IMR-90 (cell line): ENCODE results near the gene ASB12. TPM values are rescaled to one million over a fixed set of nuclear protein-coding genes. Genes with fewer than 3 reads are reported as not detected.

Source experiments
- ATAC-seq: fragments of 200-7000 bp; cut with Tn5 transposase; 2 replicates; pipeline ENCODE4 v1.9.1; 2020; ENCODE audit warnings: low read depth, mild to moderate bottlenecking, moderate library complexity
- BruUV-seq: library from RNA; stranded (reverse); fragments of 400-500 nt; replicated peaks from 2 replicates; lab custom pipeline; 2021; lab: Mats Ljungman, UMichigan
- CTCF ChIA-PET: fragments of 300-600 bp; formaldehyde crosslinking; extraction: SDS; loops from one replicate; lab custom pipeline; 2021; ENCODE audit warnings: antibody characterized with exemption; lab: Yijun Ruan, JAX
- POLR2A ChIA-PET: fragments of 300-600 bp; sonication (Branson Sonifier 250); formaldehyde crosslinking; loops from one replicate; lab custom pipeline; 2022; ENCODE audit warnings: antibody characterized with exemption; ENCODE audit not compliant: unreplicated experiment; lab: Charles Lee
- DNase-seq: peaks from one replicate; pipeline ENCODE4 v3.0.0; 2013
- H2AFZ ChIP-seq: replicated peaks from 2 replicates; pipeline ENCODE3; 2013; ENCODE audit warnings: low read length, mild to moderate bottlenecking; ENCODE audit not compliant: poor library complexity
- H2AK5ac ChIP-seq: 2 replicates; pipeline ENCODE4 v1.6.1; 2013; ENCODE audit warnings: low read depth, low read length, inconsistent platforms
- H2AK9ac ChIP-seq: replicated peaks from 2 replicates; pipeline ENCODE3; 2013; ENCODE audit warnings: mild to moderate bottlenecking, low read depth, low read length, moderate library complexity; ENCODE audit not compliant: poor library complexity
- H2BK120ac ChIP-seq: 2 replicates; pipeline ENCODE4 v1.6.1; 2013; ENCODE audit warnings: low read depth, low read length, inconsistent platforms
- H2BK15ac ChIP-seq: 3 replicates; pipeline ENCODE4 v1.6.1; 2013; ENCODE audit warnings: low read depth, low read length, inconsistent platforms
- H2BK20ac ChIP-seq: 2 replicates; pipeline ENCODE4 v1.6.1; 2013; ENCODE audit warnings: low read depth, mild to moderate bottlenecking, inconsistent platforms, low read length, moderate library complexity
- H2BK5ac ChIP-seq: 2 replicates; pipeline ENCODE4 v1.6.1; 2013; ENCODE audit warnings: mild to moderate bottlenecking, low read depth, low read length, inconsistent platforms; ENCODE audit not compliant: poor library complexity, severe bottlenecking
- H3K14ac ChIP-seq: replicated peaks from 2 replicates; pipeline ENCODE4 v1.6.1; 2013; ENCODE audit warnings: low read depth, low read length, inconsistent platforms
- H3K18ac ChIP-seq: 2 replicates; pipeline ENCODE4 v1.6.1; 2013; ENCODE audit warnings: low read depth, low read length, control low read depth
- H3K23ac ChIP-seq: 2 replicates; pipeline ENCODE4 v1.6.1; 2013; ENCODE audit warnings: low read depth, low read length, inconsistent platforms
- H3K27ac ChIP-seq: 2 replicates; pipeline ENCODE4 v1.5.1; 2013; ENCODE audit warnings: mild to moderate bottlenecking, control low read depth, low read length; ENCODE audit not compliant: insufficient read depth
- H3K27me3 ChIP-seq: 2 replicates; pipeline ENCODE4 v1.6.1; 2013; ENCODE audit warnings: low read length; ENCODE audit not compliant: control insufficient read depth, insufficient read depth
- H3K36me3 ChIP-seq: 2 replicates; pipeline ENCODE4 v1.6.1; 2013; ENCODE audit warnings: low read length, mixed read lengths; ENCODE audit not compliant: control insufficient read depth, insufficient read depth
- H3K4ac ChIP-seq: 2 replicates; pipeline ENCODE4 v1.6.1; 2013; ENCODE audit warnings: low read depth, low read length, inconsistent platforms
- H3K4me1 ChIP-seq: 2 replicates; pipeline ENCODE4 v1.6.1; 2013; ENCODE audit warnings: low read length, mixed read lengths; ENCODE audit not compliant: control insufficient read depth, insufficient read depth
- H3K4me2 ChIP-seq: 2 replicates; pipeline ENCODE4 v1.6.1; 2013; ENCODE audit warnings: low read depth, mild to moderate bottlenecking, control low read depth, low read length, moderate library complexity
- H3K4me3 ChIP-seq: 2 replicates; pipeline ENCODE4 v1.5.1; 2013; ENCODE audit warnings: low read depth, mild to moderate bottlenecking, control low read depth, low read length, moderate library complexity; ENCODE audit not compliant: insufficient read depth
- H3K56ac ChIP-seq: 2 replicates; pipeline ENCODE4 v1.6.1; 2013; ENCODE audit warnings: low read length, inconsistent platforms; ENCODE audit not compliant: insufficient read depth; ENCODE audit errors: extremely low read depth
- H3K79me1 ChIP-seq, 2 experiments: 2 replicates each; pipeline ENCODE4 v1.6.1; 2013; ENCODE audit warnings: low read length in 2 of 2, inconsistent platforms in 1 of 2, low read depth in 1 of 2
- H3K9ac ChIP-seq: 2 replicates; pipeline ENCODE4 v1.6.1; 2013; ENCODE audit warnings: low read depth, low read length, control low read depth
- H3K9me1 ChIP-seq: 2 replicates; pipeline ENCODE4 v1.6.1; 2013; ENCODE audit warnings: low read length, inconsistent platforms; ENCODE audit not compliant: insufficient read depth
- H3K9me3 ChIP-seq: 2 replicates; pipeline ENCODE4 v1.6.1; 2013; ENCODE audit warnings: low read length; ENCODE audit not compliant: control insufficient read depth, insufficient read depth
- H4K20me1 ChIP-seq: 2 replicates; pipeline ENCODE4 v1.6.1; 2013; ENCODE audit warnings: low read length, inconsistent platforms; ENCODE audit not compliant: insufficient read depth
- H4K5ac ChIP-seq: 2 replicates; pipeline ENCODE4 v1.6.1; 2013; ENCODE audit warnings: mild to moderate bottlenecking, low read depth, low read length, control low read depth
- H4K8ac ChIP-seq, 2 experiments: 2 replicates each; pipeline ENCODE4 v1.6.1; 2013; ENCODE audit warnings: low read depth in 2 of 2, low read length in 2 of 2, control low read depth in 1 of 2, inconsistent platforms in 1 of 2
- H4K91ac ChIP-seq: 2 replicates; pipeline ENCODE4 v1.6.1; 2013; ENCODE audit warnings: low read depth, low read length, inconsistent platforms; ENCODE audit not compliant: insufficient read depth
- BHLHE40 ChIP-seq: fragments of 150-350 bp; IDR thresholded peaks from 2 replicates; pipeline ENCODE4 v1.6.1; 2016; ENCODE audit warnings: mild to moderate bottlenecking, low read depth, low read length
- CEBPB ChIP-seq: IDR thresholded peaks from 2 replicates; pipeline ENCODE4 v1.6.1; 2012; ENCODE audit warnings: low read depth, low read length, improper control_type of control experiment
- CHD1 ChIP-seq: IDR thresholded peaks from 2 replicates; pipeline ENCODE4 v1.6.1; 2012; ENCODE audit warnings: low read depth, low read length, improper control_type of control experiment
- CTCF ChIP-seq: conservative IDR thresholded peaks from 2 replicates; pipeline ENCODE4 v1.5.1; 2012; ENCODE audit warnings: mild to moderate bottlenecking, low read depth, low read length, improper control_type of control experiment
- FOS ChIP-seq: fragments of 150-350 bp; IDR thresholded peaks from 2 replicates; pipeline ENCODE4 v1.6.1; 2016; ENCODE audit warnings: low read depth, low read length
- MAFK ChIP-seq: IDR thresholded peaks from 2 replicates; pipeline ENCODE4 v1.6.1; 2012; ENCODE audit warnings: low read depth, low read length, improper control_type of control experiment
- MAZ ChIP-seq: IDR thresholded peaks from 2 replicates; pipeline ENCODE4 v1.6.1; 2012; ENCODE audit warnings: low read depth, mild to moderate bottlenecking, low read length, improper control_type of control experiment, moderate library complexity, borderline replicate concordance
- MXI1 ChIP-seq: IDR thresholded peaks from 2 replicates; pipeline ENCODE4 v1.6.1; 2012; ENCODE audit warnings: low read depth, mild to moderate bottlenecking, low read length, moderate library complexity, borderline replicate concordance
- NFE2L2 ChIP-seq: fragments of 150-350 bp; IDR thresholded peaks from 2 replicates; pipeline ENCODE4 v1.6.1; 2016; ENCODE audit warnings: low read depth, mild to moderate bottlenecking, low read length
- POLR2A ChIP-seq: IDR thresholded peaks from 2 replicates; pipeline ENCODE4 v1.6.1; 2012; ENCODE audit warnings: mild to moderate bottlenecking, low read depth, low read length
- RCOR1 ChIP-seq: IDR thresholded peaks from 2 replicates; pipeline ENCODE4 v1.6.1; 2012; ENCODE audit warnings: mild to moderate bottlenecking, low read length, improper control_type of control experiment; ENCODE audit not compliant: insufficient replicate concordance
- RFX5 ChIP-seq: IDR thresholded peaks from 2 replicates; pipeline ENCODE4 v1.8.0; 2012; ENCODE audit warnings: low read depth, mild to moderate bottlenecking, low read length, moderate library complexity
- SMC3 ChIP-seq: fragments of 150-350 bp; IDR thresholded peaks from 2 replicates; pipeline ENCODE4 v1.6.1; 2016; ENCODE audit warnings: low read depth, mild to moderate bottlenecking, antibody characterized with exemption, low read length, moderate library complexity
- USF2 ChIP-seq: fragments of 150-350 bp; IDR thresholded peaks from 2 replicates; pipeline ENCODE4 v1.6.1; 2017; ENCODE audit warnings: mild to moderate bottlenecking, antibody characterized with exemption, low read length, low read depth
- WGBS, 2 experiments: methylation state at CpG; one replicate each; pipeline versions ENCODE4 v1.1.5 to v1.1.7; 2013; ENCODE audit warnings: missing lambda C conversion rate in 2 of 2; ENCODE audit not compliant: insufficient read length in 1 of 2; ENCODE audit errors: extremely low coverage in 2 of 2; 5-methylcytosine and 5-hydroxymethylcytosine counted together
- dilution Hi-C: fragments of 300-500 bp; cut with HindIII; formaldehyde crosslinking; loops from one replicate; pipeline ENCODE4 v1.14.3; 2018; ENCODE audit warnings: low sequenced_read_pairs; ENCODE audit not compliant: unreplicated experiment
- in situ Hi-C: fragments of 300-500 bp; cut with MboI; formaldehyde crosslinking; loops from 3 replicates; pipeline ENCODE4 v1.14.3; 2019; ENCODE audit warnings: low sequenced_read_pairs, inconsistent platforms, mixed read lengths
- intact Hi-C: fragments of 100-400 bp; cut with micrococcal nuclease; formaldehyde crosslinking; loops from 2 replicates; pipeline ENCODE4 v1.10.0; 2022
- polyA plus RNA-seq, 3 experiments: library from polyadenylated mRNA; depleted of rRNA; stranded (reverse); fragments of >200 nt; gene quantifications; 2 replicates each; pipeline ENCODE4 v1.2.3, GENCODE V29; 2012; ENCODE audit warnings: low replicate concordance in 1 of 3
- total RNA-seq: library from RNA; depleted of rRNA; stranded (reverse); fragments of >200 nt; gene quantifications from 2 replicates; pipeline ENCODE4 v1.2.3, GENCODE V29; 2012

Gene ASB12
- total and polyA plus RNA-seq, 2 of the 4 experiments (the other 2 are of a cell fraction) = not detected

GRCh38 chrX:64192673-64193072, 37.7 kb downstream of the ASB12 start:
- POLR2A ChIA-PET = interaction anchor here (0.8 kb wide), 1 partner anchor 10 kb away, joined by 3 read pairs; no protein-coding TSS in a partner anchor
- CTCF ChIA-PET = no interaction called here

More at GRCh38 chrX:64192673-64193072, 37.7 kb downstream of the ASB12 start:
- in situ Hi-C loops = no loop called here
- DNase-seq (no peak), ATAC-seq (no peak)
- intact Hi-C loops = no loop called here
- Histone ChIP-seq H3K4ac (no peak overlapping the region), H3K4me2 (no peak overlapping the region), H3K18ac (no peak overlapping the region), H3K36me3 (peaks cover 12% of the 10 kb centered on the region), H3K14ac (no peak overlapping the region), H4K91ac (no peak overlapping the region), H2BK20ac (no peak overlapping the region), H2BK5ac (no peak overlapping the region), H2AFZ (no peak overlapping the region), H2BK120ac (no peak overlapping the region), H4K8ac (no peak overlapping the region), H3K27me3 (no peaks in the 10 kb centered on the region), H3K9me1 (no peaks in the 10 kb centered on the region), H3K27ac (no peak overlapping the region), H3K56ac (no peak overlapping the region), H2AK5ac (no peak overlapping the region), H3K79me1 (no peaks in the 10 kb centered on the region), H2AK9ac (no peak overlapping the region), H3K9ac (no peak overlapping the region), H3K23ac (no peak overlapping the region), H3K4me1 (no peaks in the 10 kb centered on the region), H4K5ac (no peak overlapping the region), H2BK15ac (no peak overlapping the region), H4K20me1 (no peaks in the 10 kb centered on the region), H3K9me3 (peaks cover 1% of the 10 kb centered on the region; the same call in 1 of the 2 replicates), H3K4me3 (no peak overlapping the region)
- TF ChIP-seq CHD1 (no peak), RFX5 (no peak), CEBPB (no peak), RCOR1 (no peak), MAFK (no peak), POLR2A (no peak), MAZ (no peak), CTCF (no peak), MXI1 (no peak), SMC3 (no peak), BHLHE40 (no peak), NFE2L2 (no peak), FOS (no peak), USF2 (no peak)
- WGBS, 2 experiments = 80% methylated on average over 4 of the region's 5 CpGs; no CpG with 5 or more reads in 1 of the 2 experiments
- dilution Hi-C loops = no loop called here
- BruUV-seq = no TSS peak
